GM18517 (cell line): ENCODE measurements around the gene MRPL19.
"Not testable (repeated sequence)": the region's sequence is repeated elsewhere in the genome, so short reads cannot be mapped to it uniquely, and the experiment has no call there.

Experiments
- ATAC-seq: cut with Tn5 transposase; IDR thresholded peaks from one replicate; pipeline ENCODE4 v1.9.1; 2021; ENCODE audit warnings: mild to moderate bottlenecking, moderate library complexity; ENCODE audit not compliant: unreplicated experiment

The MRPL19 gene

GRCh38 chr2:75666911-75667310 lies 20.3 kb downstream of the MRPL19 start:
- no peak for ATAC-seq

- no peak for ATAC-seq
Observed at GRCh38 chr2:75667884-75668283, 21.3 kb downstream of the MRPL19 start.

- ATAC-seq = not testable (repeated sequence)
Observed at GRCh38 chr2:75675423-75675822, 28.8 kb downstream of the MRPL19 start.

GRCh38 chr2:75675908-75676307 lies 29.3 kb downstream of the MRPL19 start:
- ATAC-seq = no peak

GRCh38 chr2:75676464-75676863 lies 29.9 kb downstream of the MRPL19 start:
- no peak for ATAC-seq

- no peak for ATAC-seq
Observed at GRCh38 chr2:75679556-75679955, 33.0 kb downstream of the MRPL19 start.

- no peak for ATAC-seq
Observed at GRCh38 chr2:75680402-75680801, 33.8 kb downstream of the MRPL19 start.

- not testable (repeated sequence) for ATAC-seq
Observed at GRCh38 chr2:75683430-75683829, 36.8 kb downstream of the MRPL19 start.

GRCh38 chr2:75688196-75688595 lies 41.6 kb downstream of the MRPL19 start:
- no peak for ATAC-seq

- ATAC-seq = no peak
Observed at GRCh38 chr2:75698918-75699317, 52.3 kb downstream of the MRPL19 start.

- ATAC-seq = no peak
Observed at GRCh38 chr2:75702593-75702992, 56.0 kb downstream of the MRPL19 start.

GRCh38 chr2:75703589-75704287 lies 57.2 kb downstream of the MRPL19 start:
- no peak for ATAC-seq

- ATAC-seq = no peak
Observed at GRCh38 chr2:75705921-75706320, 59.3 kb downstream of the MRPL19 start.

GRCh38 chr2:75707901-75708300 lies 61.3 kb downstream of the MRPL19 start:
- ATAC-seq = no peak

GRCh38 chr2:75709297-75709696 lies 62.7 kb downstream of the MRPL19 start:
- ATAC-seq = no peak

GRCh38 chr2:75710220-75710576 lies 63.6 kb downstream of the MRPL19 start:
- peak; percentile 33 for ATAC-seq

GRCh38 chr2:75710577-75711253 lies 64.1 kb downstream of the MRPL19 start, which contains the start of gene GCFC2:
GCFC2 (minus strand) TSS chr2:75710915; CDS start chr2:75710855, 60 bp downstream.
- peak; percentile 88 for ATAC-seq

- ATAC-seq = not testable (repeated sequence)
Observed at GRCh38 chr2:75711590-75711989, 65.0 kb downstream of the MRPL19 start.

GRCh38 chr2:75716406-75716805 lies 69.8 kb downstream of the MRPL19 start:
- no peak for ATAC-seq

- ATAC-seq = no peak
Observed at GRCh38 chr2:75719616-75720015, 73.0 kb downstream of the MRPL19 start.

GRCh38 chr2:75720525-75720924 lies 73.9 kb downstream of the MRPL19 start:
- ATAC-seq = no peak

- no peak for ATAC-seq
Observed at GRCh38 chr2:75722687-75723086, 76.1 kb downstream of the MRPL19 start.
